Neural cell (in vitro differentiated cells): ENCODE measurements around the gene ARFGAP1. TPM values are rescaled to one million over a fixed set of nuclear protein-coding genes. Genes with fewer than 3 reads are reported as not detected.

Source experiments
- H2AFZ ChIP-seq: fragments of 200-600, 300-800 bp; sonication (generic), shearing (Covaris generic); 2 replicates; pipeline ENCODE4 v1.6.0; 2014; ENCODE audit warnings: low read depth, mild to moderate bottlenecking, antibody characterized with exemption, low read length, moderate library complexity
- H3F3A ChIP-seq: fragments of 200-600 bp; shearing (Covaris generic); 2 replicates; pipeline ENCODE4 v1.6.1; 2016; ENCODE audit warnings: mild to moderate bottlenecking, moderate library complexity, mixed read lengths, antibody characterized with exemption, low read length; ENCODE audit not compliant: insufficient read depth, poor library complexity, severe bottlenecking
- H3K27ac ChIP-seq: fragments of 200-600, 300-800 bp; sonication (generic), shearing (Covaris generic); 2 replicates; pipeline ENCODE4 v1.5.1; 2014; ENCODE audit warnings: mild to moderate bottlenecking, low read length, moderate library complexity
- H3K27me3 ChIP-seq: fragments of 300-800, 200-600 bp; sonication (generic), shearing (Covaris generic); 2 replicates; pipeline ENCODE4 v1.6.0; 2014; ENCODE audit warnings: mild to moderate bottlenecking, low read depth, low read length, moderate library complexity; ENCODE audit not compliant: insufficient read depth
- H3K36me3 ChIP-seq: fragments of 300-800, 200-600 bp; sonication (generic), shearing (Covaris generic); 2 replicates; pipeline ENCODE4 v1.5.1; 2014; ENCODE audit warnings: mild to moderate bottlenecking, antibody characterized with exemption, low read length, moderate library complexity; ENCODE audit not compliant: insufficient read depth
- H3K4me2 ChIP-seq: fragments of 300-800, 200-600 bp; sonication (generic), shearing (Covaris generic); 2 replicates; pipeline ENCODE4 v1.6.0; 2014; ENCODE audit warnings: mild to moderate bottlenecking, low read length
- H3K4me3 ChIP-seq: fragments of 300-800, 200-600 bp; sonication (generic), shearing (Covaris generic); 2 replicates; pipeline ENCODE4 v1.5.1; 2014; ENCODE audit warnings: mild to moderate bottlenecking, low read length, moderate library complexity
- H3K79me2 ChIP-seq: fragments of 200-600 bp; shearing (Covaris generic); replicated peaks from 2 replicates; pipeline ENCODE4 v1.6.0; 2014; ENCODE audit warnings: mild to moderate bottlenecking, low read length, moderate library complexity; ENCODE audit not compliant: insufficient read depth
- H3K9ac ChIP-seq: fragments of 300-800, 200-600 bp; sonication (generic), shearing (Covaris generic); 2 replicates; pipeline ENCODE4 v1.6.1; 2016; ENCODE audit warnings: mild to moderate bottlenecking, low read length, mixed read lengths
- H3K9me2 ChIP-seq: fragments of 200-600 bp; shearing (Covaris generic); 2 replicates; pipeline ENCODE4 v1.6.1; 2016; ENCODE audit warnings: mild to moderate bottlenecking, low read length, mixed read lengths; ENCODE audit not compliant: insufficient read depth
- H3K9me3 ChIP-seq: fragments of 200-600, 300-800 bp; sonication (generic), shearing (Covaris generic); 2 replicates; pipeline ENCODE4 v1.6.1; 2016; ENCODE audit warnings: mild to moderate bottlenecking, mixed run types, low read length, moderate library complexity, mixed read lengths
- H4K20me1 ChIP-seq: fragments of 200-600 bp; shearing (Covaris generic); 2 replicates; pipeline ENCODE4 v1.6.1; 2016; ENCODE audit warnings: mild to moderate bottlenecking, mixed run types; ENCODE audit not compliant: insufficient read depth
- CTCF ChIP-seq: fragments of 450-650 bp; IDR thresholded peaks from 2 replicates; pipeline ENCODE4 v1.5.1; 2014; ENCODE audit warnings: antibody characterized with exemption, mild to moderate bottlenecking, moderate library complexity; ENCODE audit not compliant: poor library complexity, severe bottlenecking
- EP300 ChIP-seq: fragments of 450-650 bp; conservative IDR thresholded peaks from 2 replicates; pipeline ENCODE4 v1.6.1; 2014; ENCODE audit warnings: antibody characterized with exemption, mild to moderate bottlenecking, moderate library complexity; ENCODE audit not compliant: poor library complexity, severe bottlenecking
- EZH2 ChIP-seq: fragments of 200-600, 300-800 bp; shearing (Covaris generic), sonication (generic); IDR thresholded peaks from 2 replicates; pipeline ENCODE4 v1.6.1; 2014; ENCODE audit warnings: antibody characterized with exemption, low read length, borderline replicate concordance, mild to moderate bottlenecking; ENCODE audit not compliant: insufficient read depth, poor library complexity, severe bottlenecking
- MXI1 ChIP-seq: fragments of 450-650 bp; conservative IDR thresholded peaks from 2 replicates; pipeline ENCODE4 v1.6.1; 2014; ENCODE audit warnings: antibody characterized with exemption, mild to moderate bottlenecking; ENCODE audit not compliant: poor library complexity, severe bottlenecking
- POLR2AphosphoS5 ChIP-seq: IDR thresholded peaks from 2 replicates; pipeline ENCODE4 v1.6.1; 2012
- RAD21 ChIP-seq: fragments of 450-650 bp; conservative IDR thresholded peaks from 2 replicates; pipeline ENCODE4 v1.6.1; 2014; ENCODE audit warnings: antibody characterized with exemption, mild to moderate bottlenecking, moderate library complexity
- REST ChIP-seq: IDR thresholded peaks from 2 replicates; pipeline ENCODE4 v1.6.1; 2012; ENCODE audit warnings: borderline replicate concordance
- SMC3 ChIP-seq: fragments of 450-650 bp; conservative IDR thresholded peaks from 2 replicates; pipeline ENCODE4 v1.6.1; 2014; ENCODE audit warnings: antibody characterized with exemption, mild to moderate bottlenecking, moderate library complexity; ENCODE audit not compliant: poor library complexity
- TAF1 ChIP-seq: IDR thresholded peaks from 2 replicates; pipeline ENCODE4 v1.6.1; 2012; ENCODE audit warnings: low read depth
- polyA plus RNA-seq: library from polyadenylated mRNA; depleted of rRNA; stranded (reverse); fragments of >200 nt; gene quantifications from 2 replicates; pipeline ENCODE4 v1.2.3, GENCODE V29; 2014
- small RNA-seq, 3 experiments: library from RNA; depleted of rRNA; stranded (forward); fragments of <200 nt; gene quantifications; one replicate each; pipeline ENCODE3, GENCODE V24; 2012

The ARFGAP1 gene
- polyA plus RNA-seq, 1 donor from 2014 or later = 70.2 TPM

GRCh38 chr20:63337786-63338420 is 65.3 kb downstream of the ARFGAP1 start:
- H3K9me3 ChIP-seq = no peaks in the 10 kb centered on the region
- H2AFZ ChIP-seq = no peak overlapping the region
- no peaks in the 10 kb centered on the region for H3K27me3 ChIP-seq
- H3K4me2 ChIP-seq = no peak overlapping the region
- no peaks in the 10 kb centered on the region for H4K20me1 ChIP-seq
- no peaks in the 10 kb centered on the region for H3K36me3 ChIP-seq
- H3K9me2 ChIP-seq = no peaks in the 10 kb centered on the region
- H3K27ac ChIP-seq = no peak overlapping the region
- H3F3A ChIP-seq = no peaks in the 10 kb centered on the region
- no peak for TF ChIP-seq REST
- TF ChIP-seq SMC3 = no peak
- TF ChIP-seq MXI1 = no peak
- no peak for TF ChIP-seq POLR2AphosphoS5
- no peak for TF ChIP-seq TAF1
- no peak for TF ChIP-seq CTCF
- TF ChIP-seq RAD21 = no peak
- no peak for TF ChIP-seq EP300
- TF ChIP-seq EZH2 = no peak
- H3K79me2 ChIP-seq = no peaks in the 10 kb centered on the region
- H3K4me3 ChIP-seq = no peak overlapping the region
- no peak overlapping the region for H3K9ac ChIP-seq

Small RNA genes lying within 50 kb of the gene (small RNA-seq; reads per million reads assigned to genes)
- 0 reads per million in 3 experiments for gene MIR3196
- gene MIR4326 = 0 to 9.4 (median 4.6) reads per million in 3 experiments
- 0 to 0.46 (median 0.06) reads per million in 3 experiments for gene RNU6-994P

Other genes starting within 250 kb of the ARFGAP1 start
- gene YTHDF1, start 56.7 kb upstream of the ARFGAP1 start, polyA plus RNA-seq = 36.9 and 38.2 TPM in 2 replicates
- not detected in 2 replicates for gene BIRC7, start 36.9 kb upstream of the ARFGAP1 start, polyA plus RNA-seq
- gene NKAIN4, start 18.4 kb upstream of the ARFGAP1 start, polyA plus RNA-seq = 11.2 and 18.7 TPM in 2 replicates
- gene COL20A1, start 20.4 kb downstream of the ARFGAP1 start, polyA plus RNA-seq = 0.46 and 1.1 TPM in 2 replicates
- 6.8 and 10.5 TPM in 2 replicates for gene CHRNA4, start 88.5 kb downstream of the ARFGAP1 start, polyA plus RNA-seq
- 84.7 and 88.8 TPM in 2 replicates for gene KCNQ2, start 199.8 kb downstream of the ARFGAP1 start, polyA plus RNA-seq
- gene EEF1A2, start 226.3 kb downstream of the ARFGAP1 start, polyA plus RNA-seq = 208 and 260 TPM in 2 replicates
- gene PPDPF, start 248.0 kb downstream of the ARFGAP1 start, polyA plus RNA-seq = 95.1 and 106 TPM in 2 replicates